KOPT-K1 (cell line): Measurements from ENCODE around the gene AIG1.
"Not testable (repeated sequence)": the region's sequence is repeated elsewhere in the genome, so short reads cannot be mapped to it uniquely, and the experiment has no call there.

Source experiments
- H3K27ac ChIP-seq: fragments of 200-600 bp; sonication (generic); 2 replicates; pipeline ENCODE4 v1.5.1; 2016; ENCODE audit warnings: antibody characterized with exemption, mild to moderate bottlenecking, low read depth, low read length; ENCODE audit not compliant: poor library complexity, severe bottlenecking
- H3K36me3 ChIP-seq: fragments of 200-600 bp; sonication (generic); 2 replicates; pipeline ENCODE4 v1.5.1; 2017; ENCODE audit warnings: antibody characterized with exemption, mild to moderate bottlenecking, low read length, moderate library complexity; ENCODE audit not compliant: insufficient read depth
- H3K9me3 ChIP-seq: fragments of 200-600 bp; sonication (generic); 2 replicates; pipeline ENCODE4 v1.5.1; 2017; ENCODE audit warnings: antibody characterized with exemption, low read length, mild to moderate bottlenecking; ENCODE audit not compliant: insufficient read depth, poor library complexity, severe bottlenecking

AIG1 gene

DNA sequence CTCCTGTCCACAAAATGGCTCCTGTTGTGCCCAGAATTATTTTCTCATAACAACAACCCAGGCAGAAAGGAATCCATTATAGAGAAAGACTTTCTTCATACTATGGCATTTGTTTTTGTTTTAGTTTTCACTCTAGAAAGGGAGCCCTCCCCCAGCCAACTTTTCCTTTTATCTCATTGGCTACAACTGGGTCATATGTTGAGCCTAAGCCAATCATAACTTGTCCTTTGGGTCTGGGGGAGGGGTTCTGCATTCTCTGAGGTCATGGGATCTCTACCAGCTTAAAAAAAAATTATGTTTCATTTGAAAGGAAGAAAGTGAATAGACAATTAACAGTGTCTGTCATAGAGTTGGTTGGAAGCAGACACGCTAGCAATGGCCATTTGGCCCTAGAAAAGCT is 177.6 kb downstream of the AIG1 start:
- no peak overlapping the region for H3K27ac ChIP-seq
- H3K9me3 ChIP-seq = no peaks in the 10 kb centered on the region
- H3K36me3 ChIP-seq = no peaks in the 10 kb centered on the region

DNA sequence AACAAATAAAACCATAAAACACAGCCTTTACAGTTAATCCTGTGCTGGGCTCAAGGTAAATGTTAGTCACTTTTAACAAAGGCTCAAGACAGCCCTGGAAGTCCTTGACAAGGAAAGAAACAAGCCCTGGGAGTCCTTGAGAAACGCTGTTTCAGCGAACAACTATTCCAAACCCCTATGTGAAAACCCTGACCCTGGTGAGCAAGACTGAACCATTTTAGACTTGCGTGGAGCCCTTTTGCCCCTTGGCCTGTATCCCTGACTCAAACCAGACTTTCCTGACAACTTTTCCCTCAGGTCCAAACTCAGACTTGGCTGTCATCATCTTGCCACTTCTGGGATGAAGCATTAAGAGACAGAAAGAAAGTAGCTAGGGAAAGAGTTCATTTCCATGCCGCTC is 180.4 kb downstream of the AIG1 start:
- no peak overlapping the region for H3K27ac ChIP-seq
- H3K9me3 ChIP-seq = no peaks in the 10 kb centered on the region
- H3K36me3 ChIP-seq = no peaks in the 10 kb centered on the region

DNA sequence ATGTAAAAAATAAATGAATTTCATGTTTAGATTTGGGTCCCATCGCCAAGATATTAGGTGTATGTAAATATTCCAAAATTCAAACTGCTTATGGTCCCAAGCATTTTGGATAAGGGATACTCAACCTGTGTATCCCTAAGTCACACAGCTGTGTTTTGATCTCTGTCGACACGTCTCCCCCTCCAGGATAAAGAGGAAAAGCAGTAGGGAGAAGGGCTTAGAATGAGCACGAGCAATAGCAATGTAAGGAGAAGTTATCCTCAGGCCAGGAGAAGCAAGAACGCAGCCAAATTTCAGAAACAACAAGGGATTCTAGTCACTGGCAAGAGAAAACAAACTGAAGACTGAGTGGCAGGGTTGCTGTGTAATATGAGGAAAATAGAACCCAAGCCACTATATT is 181.2 kb downstream of the AIG1 start:
- H3K36me3 ChIP-seq = no peaks in the 10 kb centered on the region

DNA sequence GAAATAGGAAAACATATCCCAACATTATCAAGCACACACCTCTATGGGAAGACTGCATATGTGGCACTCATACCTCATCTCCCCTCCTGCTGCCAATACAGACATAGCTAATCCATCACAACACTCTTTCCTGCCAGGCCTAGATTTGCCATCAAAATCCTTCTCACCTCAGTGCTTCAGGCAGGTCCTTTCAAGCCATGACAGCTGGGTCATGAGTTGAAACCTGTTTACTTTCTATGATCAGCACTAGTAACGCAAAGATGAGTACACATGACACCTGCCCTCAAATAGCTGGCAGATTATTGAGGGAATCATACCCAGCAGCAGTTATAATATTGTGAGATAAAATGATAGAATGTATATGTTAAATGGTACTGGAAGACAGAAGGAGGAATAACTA is 183.1 kb downstream of the AIG1 start:
- no peaks in the 10 kb centered on the region for H3K9me3 ChIP-seq
- H3K27ac ChIP-seq = no peak overlapping the region
- no peaks in the 10 kb centered on the region for H3K36me3 ChIP-seq

More for the DNA sequence above, 181.2 kb downstream of the AIG1 start:
- Histone ChIP-seq H3K9me3 (no peaks in the 10 kb centered on the region), H3K27ac (no peak overlapping the region)

DNA sequence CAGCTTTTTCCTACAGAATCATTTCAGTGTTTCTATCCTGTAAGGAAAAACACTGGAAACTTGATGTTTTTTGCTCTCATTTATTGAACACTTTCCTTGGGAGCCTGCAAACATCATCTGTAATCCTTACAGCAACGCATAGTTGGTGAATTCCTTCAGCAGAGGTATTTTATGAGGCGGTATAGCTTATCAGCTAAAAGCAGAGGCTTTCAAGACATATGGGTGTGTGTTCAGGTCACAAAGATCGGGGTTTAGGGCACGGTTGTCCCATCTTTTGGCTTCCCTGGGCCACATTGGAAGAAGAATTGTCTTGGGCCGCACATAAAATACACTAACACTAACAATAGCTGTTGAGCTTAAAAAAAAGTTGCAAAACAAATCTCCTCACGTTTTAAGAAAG is 185.0 kb downstream of the AIG1 start:
- no peaks in the 10 kb centered on the region for H3K36me3 ChIP-seq
- H3K27ac ChIP-seq = no peak overlapping the region
- H3K9me3 ChIP-seq = no peaks in the 10 kb centered on the region

DNA sequence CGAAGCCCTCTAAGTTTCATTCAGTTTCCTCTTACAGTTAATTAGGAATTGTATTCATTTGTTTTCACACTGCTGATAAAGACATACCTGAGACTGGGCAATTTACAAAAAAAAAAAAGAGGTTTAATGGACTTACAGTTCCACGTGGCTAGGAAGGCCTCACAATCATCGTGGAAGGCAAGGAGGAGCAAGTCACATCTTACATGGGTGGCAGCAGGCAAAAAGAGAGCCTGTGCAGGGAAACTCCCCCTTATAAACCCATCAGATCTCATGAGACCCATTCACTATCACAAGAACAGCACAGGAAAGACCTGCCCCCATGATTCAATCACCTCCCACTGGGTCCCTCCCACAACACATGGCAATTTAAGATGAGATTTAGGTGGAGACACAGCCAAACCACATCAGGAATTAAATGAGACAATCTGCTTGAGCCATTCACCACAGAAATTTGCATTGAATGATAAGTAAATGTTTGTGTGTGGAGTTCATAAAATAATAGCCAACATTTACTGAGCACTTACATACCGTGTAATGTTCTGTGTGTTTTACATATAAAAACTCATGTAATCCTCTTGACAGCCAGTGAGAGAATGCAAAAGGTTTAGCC is 185.6 kb downstream of the AIG1 start:
- not testable (repeated sequence) for H3K27ac ChIP-seq, H3K9me3 ChIP-seq, H3K36me3 ChIP-seq

DNA sequence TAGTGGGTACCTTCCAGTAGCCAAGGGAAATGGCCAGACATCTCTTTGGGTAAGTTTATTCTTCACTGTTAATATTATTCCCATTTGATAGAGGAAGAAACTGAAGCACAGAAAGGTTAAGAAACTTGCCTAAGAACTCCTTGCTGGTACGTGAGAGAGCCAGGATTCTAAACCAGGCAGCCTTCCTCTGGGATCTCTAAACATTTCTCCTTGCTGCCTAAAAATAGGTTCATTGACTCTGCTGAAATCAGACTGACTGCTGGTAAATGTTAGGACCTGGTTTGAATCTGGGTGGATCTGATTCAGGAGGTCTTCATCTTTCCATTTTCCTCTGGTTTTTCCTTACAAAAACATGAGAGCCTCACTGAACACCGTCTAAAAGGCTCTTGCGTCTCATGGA is 186.9 kb downstream of the AIG1 start:
- no peak overlapping the region for H3K27ac ChIP-seq
- no peaks in the 10 kb centered on the region for H3K9me3 ChIP-seq
- no peaks in the 10 kb centered on the region for H3K36me3 ChIP-seq

DNA sequence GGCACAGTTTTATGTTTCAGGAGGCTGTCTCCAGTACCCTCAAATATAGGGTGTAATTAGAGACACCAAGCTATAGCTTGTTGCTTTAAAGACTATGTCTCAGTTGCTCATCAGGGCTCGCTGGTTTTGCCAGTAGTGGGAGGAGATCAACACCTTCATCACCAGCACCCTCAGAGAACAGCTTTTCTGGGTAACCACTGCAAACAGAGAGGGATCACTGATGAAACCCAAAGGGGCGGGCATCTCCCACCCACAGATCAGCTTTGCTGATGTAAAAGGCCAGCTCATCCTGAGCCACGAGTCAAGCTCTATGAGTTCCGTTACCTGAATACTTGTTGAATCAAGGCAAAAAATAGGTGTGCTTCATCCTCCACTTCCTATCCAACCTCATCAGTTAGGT is 187.7 kb downstream of the AIG1 start:
- Histone ChIP-seq H3K9me3 (no peaks in the 10 kb centered on the region), H3K36me3 (no peaks in the 10 kb centered on the region), H3K27ac (no peak overlapping the region)

DNA sequence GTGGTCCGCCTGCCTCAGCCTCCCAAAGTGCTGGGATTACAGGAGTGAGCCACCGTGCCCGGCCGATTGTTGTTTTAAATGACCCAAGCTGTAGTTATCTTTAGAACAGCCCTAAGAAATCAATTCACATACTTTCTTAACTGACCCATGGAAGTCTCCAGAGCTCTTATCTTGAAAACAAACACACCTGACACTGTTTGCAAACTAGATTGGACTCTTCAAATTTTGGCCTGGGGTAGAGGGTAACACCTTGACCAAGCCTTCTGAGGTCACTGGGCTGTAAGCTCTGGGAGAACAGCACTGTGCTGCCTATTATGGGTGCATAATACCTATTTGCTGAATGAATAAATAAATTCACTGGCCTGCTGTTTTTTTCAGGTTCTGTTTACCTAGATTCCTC is 190.6 kb downstream of the AIG1 start:
- H3K9me3 ChIP-seq = no peaks in the 10 kb centered on the region
- no peaks in the 10 kb centered on the region for H3K36me3 ChIP-seq
- no peak overlapping the region for H3K27ac ChIP-seq

DNA sequence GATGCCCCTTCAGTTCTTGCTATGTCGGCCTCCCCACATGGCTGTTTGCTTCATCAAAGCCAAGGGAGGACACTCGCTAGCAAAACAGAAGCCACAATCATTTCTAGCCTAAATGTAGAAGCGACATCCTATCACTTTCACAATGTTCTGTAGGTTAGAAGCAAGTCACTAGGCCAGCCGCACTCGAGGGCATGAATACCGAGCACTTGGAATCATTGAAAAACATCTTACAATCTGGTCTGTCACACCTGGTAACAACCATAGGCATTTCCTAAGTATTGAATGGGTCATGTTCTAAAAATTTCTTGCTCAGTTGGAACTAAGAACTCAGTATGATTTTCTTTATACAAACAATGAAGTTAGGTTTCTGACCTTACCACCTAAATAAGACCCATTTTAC is 192.3 kb downstream of the AIG1 start:
- H3K27ac ChIP-seq = no peak overlapping the region
- H3K36me3 ChIP-seq = no peaks in the 10 kb centered on the region
- H3K9me3 ChIP-seq = no peaks in the 10 kb centered on the region

DNA sequence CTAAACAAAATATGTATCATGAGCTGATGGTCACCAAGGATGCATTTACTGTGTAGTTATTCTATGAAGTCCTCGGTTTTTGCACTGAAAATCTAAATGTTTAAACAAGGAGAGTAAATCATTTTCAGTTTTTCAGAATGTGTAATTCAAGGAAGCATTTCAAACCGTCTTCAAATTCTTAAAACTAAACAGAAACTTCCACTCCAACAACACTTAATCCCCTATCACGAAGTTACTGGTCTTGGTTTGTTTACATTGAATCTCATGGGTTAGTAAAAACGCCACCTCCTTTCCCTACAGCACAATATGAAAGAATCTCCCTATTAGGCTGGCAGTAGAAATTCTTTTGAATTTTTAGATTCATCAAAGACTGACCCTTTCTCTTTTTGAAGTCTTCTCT is 192.9 kb downstream of the AIG1 start:
- no peaks in the 10 kb centered on the region for H3K36me3 ChIP-seq
- H3K27ac ChIP-seq = no peak overlapping the region
- no peaks in the 10 kb centered on the region for H3K9me3 ChIP-seq

DNA sequence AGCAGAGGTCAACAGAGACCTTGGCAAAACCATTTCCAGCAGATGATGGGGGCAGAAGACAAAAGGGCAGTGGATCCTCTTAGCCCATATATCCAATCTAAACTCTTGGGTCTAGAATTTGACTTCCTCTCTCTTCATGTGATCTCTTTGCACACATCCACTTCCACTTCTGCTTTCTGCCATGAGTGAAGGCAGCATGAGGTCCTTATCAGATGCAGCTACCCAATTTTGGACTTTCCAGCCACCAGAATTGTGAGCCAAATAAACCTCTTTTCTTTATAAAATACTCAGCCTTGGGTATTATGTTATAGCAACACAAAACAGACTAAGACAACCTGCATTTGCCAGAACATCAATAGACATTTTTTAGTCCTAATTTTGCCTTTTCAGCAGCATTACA is 198.3 kb downstream of the AIG1 start:
- no peak overlapping the region for H3K27ac ChIP-seq
- no peaks in the 10 kb centered on the region for H3K36me3 ChIP-seq
- H3K9me3 ChIP-seq = no peaks in the 10 kb centered on the region

DNA sequence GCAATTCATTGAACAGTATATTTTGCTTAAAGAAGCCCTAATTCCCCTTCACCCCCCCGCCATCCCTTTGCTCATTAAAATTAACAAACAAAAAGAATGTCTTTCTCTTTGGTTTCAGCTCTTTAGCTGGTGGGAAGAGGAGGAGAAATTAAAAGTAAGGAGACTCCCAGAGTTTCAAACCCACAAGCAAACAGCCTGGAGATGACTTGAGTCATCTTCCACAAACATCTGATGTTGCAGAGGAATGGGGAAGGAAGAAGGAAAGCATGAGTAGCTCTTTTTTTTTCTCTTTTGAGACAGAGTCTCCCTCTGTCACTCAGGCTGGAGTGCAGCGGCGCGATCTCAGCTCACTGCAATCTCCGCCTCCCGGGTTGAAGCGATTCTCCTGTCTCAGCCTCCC is 200.2 kb downstream of the AIG1 start:
- H3K27ac ChIP-seq = no peak overlapping the region
- H3K9me3 ChIP-seq = no peaks in the 10 kb centered on the region
- H3K36me3 ChIP-seq = no peaks in the 10 kb centered on the region

DNA sequence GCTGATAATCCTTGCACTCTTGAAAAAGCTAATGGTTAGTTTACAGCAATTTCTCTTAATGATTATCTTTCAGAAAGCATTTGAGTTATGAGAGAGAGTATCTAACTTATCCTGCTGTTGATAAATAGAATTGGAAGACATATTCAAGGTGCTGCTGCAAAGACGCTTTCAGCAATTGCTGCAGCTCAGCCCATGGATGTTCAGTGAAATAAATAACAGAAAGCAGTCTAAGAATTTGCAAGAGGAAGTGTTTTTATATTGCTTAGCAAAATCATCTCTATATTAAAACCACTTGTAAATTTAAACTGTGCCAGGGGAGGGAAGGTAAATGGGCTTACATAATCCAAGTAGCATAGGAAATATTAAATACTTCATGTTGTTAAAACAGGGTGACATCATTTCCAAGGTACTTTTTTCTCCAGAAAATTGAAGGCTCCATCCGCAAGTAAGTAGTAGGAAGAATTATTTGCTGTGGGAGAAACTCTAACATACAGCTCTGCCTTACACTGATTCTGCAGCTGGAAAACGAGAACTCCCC is 201.3 kb downstream of the AIG1 start:
- Histone ChIP-seq H3K27ac (no peak overlapping the region), H3K9me3 (no peaks in the 10 kb centered on the region), H3K36me3 (no peaks in the 10 kb centered on the region)

DNA sequence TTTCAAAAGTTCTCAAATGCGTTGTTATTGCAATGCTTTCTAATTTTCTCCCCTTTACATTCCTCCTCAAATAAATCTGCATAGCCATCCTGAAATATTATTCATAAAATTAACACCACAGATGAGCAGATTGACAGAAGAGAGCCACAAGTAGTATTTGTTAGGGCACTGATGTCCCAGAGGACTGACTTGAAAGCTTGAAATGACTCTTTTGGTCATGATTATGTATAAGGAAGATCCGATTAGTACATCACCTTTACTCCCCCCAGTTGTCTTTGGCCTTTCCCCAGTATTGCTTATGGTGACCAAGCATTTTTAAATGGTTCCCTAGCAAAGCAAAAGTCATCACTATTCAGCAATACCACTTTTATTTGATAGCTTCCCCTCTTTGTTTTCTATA is 202.2 kb downstream of the AIG1 start:
- Histone ChIP-seq H3K36me3 (no peaks in the 10 kb centered on the region), H3K9me3 (no peaks in the 10 kb centered on the region), H3K27ac (no peak overlapping the region)

DNA sequence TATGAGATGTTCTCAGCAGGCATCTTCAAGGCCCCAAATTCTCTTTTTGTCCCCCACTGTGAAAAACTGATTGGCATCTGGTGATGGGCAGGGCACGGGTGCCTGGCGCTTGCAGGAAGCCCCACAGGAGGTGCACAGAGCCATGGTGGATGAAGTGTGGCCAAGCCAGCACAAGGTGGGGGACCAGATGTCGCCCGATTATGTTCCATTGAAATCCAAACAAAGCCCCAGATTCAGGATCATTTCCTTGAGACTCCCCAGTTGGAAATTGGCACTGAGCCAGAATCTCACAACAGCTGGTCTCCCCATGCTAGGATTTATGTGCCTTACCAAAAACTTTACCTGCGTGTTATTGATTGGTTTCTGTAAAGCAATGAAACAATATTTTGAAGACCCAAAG is 203.7 kb downstream of the AIG1 start:
- no peak overlapping the region for H3K27ac ChIP-seq
- H3K9me3 ChIP-seq = no peaks in the 10 kb centered on the region
- H3K36me3 ChIP-seq = no peaks in the 10 kb centered on the region
